ENCODE measurements around the gene GUCY2D.

DNA sequence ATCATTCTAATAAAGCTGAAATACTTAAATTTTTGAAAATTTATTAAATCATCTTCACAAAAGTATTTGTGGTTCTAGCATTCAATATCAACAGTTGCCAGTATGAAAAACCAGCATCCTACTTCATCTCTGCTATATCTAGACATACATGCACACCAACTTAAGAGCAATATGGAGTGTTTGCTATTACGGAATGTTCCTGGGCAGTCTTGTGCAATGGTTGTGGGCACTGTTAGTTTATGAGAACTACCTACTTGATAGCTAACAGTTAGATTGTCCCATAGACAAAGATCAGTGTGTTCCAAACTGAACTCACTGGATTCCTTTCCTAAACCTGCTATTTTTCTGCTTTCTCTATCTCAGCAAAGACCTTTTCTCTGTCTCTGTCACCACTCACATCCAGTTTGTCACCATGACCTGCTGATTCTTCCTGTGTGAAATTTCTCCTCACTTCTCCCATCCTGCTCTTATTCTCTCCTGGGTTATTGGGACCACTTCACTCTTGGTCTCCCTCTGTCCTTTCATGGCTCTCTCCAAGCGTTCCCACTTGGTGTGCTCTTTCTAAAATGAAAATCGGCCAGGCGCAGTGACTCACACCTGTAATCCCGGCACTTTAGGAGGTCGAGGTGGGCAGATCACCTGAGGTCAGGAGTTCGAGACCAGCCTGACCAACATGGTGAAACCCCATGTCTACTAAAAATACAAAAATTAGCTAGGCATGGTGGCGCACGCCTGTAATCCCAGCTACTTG, 42.7 kb upstream of the GUCY2D start:
- TF ChIP-seq, protein P1, sequence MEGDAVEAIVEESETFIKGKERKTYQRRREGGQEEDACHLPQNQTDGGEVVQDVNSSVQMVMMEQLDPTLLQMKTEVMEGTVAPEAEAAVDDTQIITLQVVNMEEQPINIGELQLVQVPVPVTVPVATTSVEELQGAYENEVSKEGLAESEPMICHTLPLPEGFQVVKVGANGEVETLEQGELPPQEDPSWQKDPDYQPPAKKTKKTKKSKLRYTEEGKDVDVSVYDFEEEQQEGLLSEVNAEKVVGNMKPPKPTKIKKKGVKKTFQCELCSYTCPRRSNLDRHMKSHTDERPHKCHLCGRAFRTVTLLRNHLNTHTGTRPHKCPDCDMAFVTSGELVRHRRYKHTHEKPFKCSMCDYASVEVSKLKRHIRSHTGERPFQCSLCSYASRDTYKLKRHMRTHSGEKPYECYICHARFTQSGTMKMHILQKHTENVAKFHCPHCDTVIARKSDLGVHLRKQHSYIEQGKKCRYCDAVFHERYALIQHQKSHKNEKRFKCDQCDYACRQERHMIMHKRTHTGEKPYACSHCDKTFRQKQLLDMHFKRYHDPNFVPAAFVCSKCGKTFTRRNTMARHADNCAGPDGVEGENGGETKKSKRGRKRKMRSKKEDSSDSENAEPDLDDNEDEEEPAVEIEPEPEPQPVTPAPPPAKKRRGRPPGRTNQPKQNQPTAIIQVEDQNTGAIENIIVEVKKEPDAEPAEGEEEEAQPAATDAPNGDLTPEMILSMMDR (IDR thresholded peaks at IDR 0.05; ENCODE audit: low read depth, low read length), result no peak
- TF ChIP-seq EZH2phosphoT487 (IDR thresholded peaks at IDR 0.05; ENCODE audit: low read depth), result no peak
